H1 (cell line): Measurements from ENCODE around the gene ME3. TPM values are rescaled to one million over a fixed set of nuclear protein-coding genes. Genes with fewer than 3 reads are reported as not detected.

Experiments used
- RNF2 ChIP-seq: fragments of 200-900, 300-1000 bp; sonication (generic); IDR thresholded peaks from 2 replicates; pipeline ENCODE4 v1.7.1; 2016; ENCODE audit warnings: borderline replicate concordance, low read depth, mild to moderate bottlenecking, antibody characterized with exemption, low read length; ENCODE audit not compliant: poor library complexity, severe bottlenecking; ENCODE audit errors: missing control alignments
- SUZ12 ChIP-seq: fragments of 200-600 bp; sonication (generic); IDR thresholded peaks from 2 replicates; pipeline ENCODE4 v1.6.1; 2012; ENCODE audit warnings: mild to moderate bottlenecking, inconsistent platforms, low read length, moderate library complexity, mixed read lengths
- polyA plus RNA-seq, 7 experiments: library from polyadenylated mRNA; depleted of rRNA in 3 of 7; stranded (reverse) in 5 of 7; unstranded in 2 of 7; fragments of >200 nt in 5 of 7; fragments of 200-250 nt in 2 of 7; gene quantifications; 1 replicate in 5 of 7; 2 replicates in 1 of 7; 4 replicates in 1 of 7; pipeline versions ENCODE4 v1.2.1 to v1.2.3, GENCODE V29; 2011 to 2013; ENCODE audit warnings: missing spikeins in 2 of 7, mixed read lengths in 2 of 7
- total RNA-seq: library from RNA; stranded (reverse); fragmentation: NEBNext Ultra II Directional; extraction: Animal tissue kit (Norgen Biotek cat#: 25700); gene quantifications from 2 replicates; pipeline ENCODE4 v1.2.1, GENCODE V29; 2021

ME3 gene
- total and polyA plus RNA-seq, 2 of the 8 experiments (the other 6 are each of a cell fraction or from before 2014, with no cell fraction given), result 1.5 to 2.8 TPM

GRCh38 chr11:86688398-86689179 lies 16.2 kb upstream of the ME3 start (continued):
- TF ChIP-seq SUZ12 (no peak), RNF2 (no peak)
